K562 (cell line): Measurements from ENCODE around the gene RTL10. TPM values are rescaled to one million over a fixed set of nuclear protein-coding genes. Genes with fewer than 3 reads are reported as not detected.
A peak's percentile ranks its signal among the peaks of the same experiment; 100 is the strongest.

Experiments
- BRD4 ChIP-seq: fragments of 200-600 bp; sonication (generic); IDR thresholded peaks from 2 replicates; pipeline ENCODE4 v1.6.1; 2017; ENCODE audit warnings: inconsistent platforms
- ETV1 ChIP-seq: fragments of 450-650 bp; conservative IDR thresholded peaks from 2 replicates; pipeline ENCODE4 v1.6.1; 2016; ENCODE audit warnings: missing genetic modification characterization, control low read depth, low read depth, missing compliant biosample characterization
- HCFC1 ChIP-seq: IDR thresholded peaks from 2 replicates; pipeline ENCODE4 v1.6.1; 2012; ENCODE audit warnings: low read depth, low read length, improper control_type of control experiment
- ILF3 ChIP-seq: fragments of 450-650 bp; IDR thresholded peaks from 2 replicates; pipeline ENCODE4 v1.6.1; 2018; ENCODE audit warnings: antibody characterized with exemption, mild to moderate bottlenecking, moderate library complexity, borderline replicate concordance
- TBL1XR1 ChIP-seq, 2 experiments: IDR thresholded peaks; 2 replicates each; pipeline ENCODE4 v1.6.1; 2012; ENCODE audit warnings: improper control_type of control experiment in 2 of 2, low read length in 2 of 2, mild to moderate bottlenecking in 1 of 2
- ZNF124 ChIP-seq: sonication (generic); formaldehyde crosslinking; IDR thresholded peaks from 2 replicates; pipeline ENCODE4 v1.8.1; 2022; ENCODE audit warnings: missing genetic modification reagents
- ZNF668 ChIP-seq: fragments of 250-450 bp; sonication (Bioruptor Pico); IDR thresholded peaks from 2 replicates; pipeline ENCODE4 v1.8.0; 2022; ENCODE audit warnings: mild to moderate bottlenecking, inconsistent platforms
- polyA plus RNA-seq, 8 experiments: library from polyadenylated mRNA; depleted of rRNA in 4 of 8; stranded (reverse) in 5 of 8; unstranded in 3 of 8; fragments of >200 nt; fragmentation: Nextera tagmentation in 2 of 8; fragmentation: Illumina TruSeq in 1 of 8; extraction: Ambion mirVana in 2 of 8; extraction: Trizol in 1 of 8; gene quantifications; 2 replicates each; pipeline versions ENCODE4 v1.2.1 to v1.2.3, GENCODE V29; 2011 to 2014; ENCODE audit warnings: inconsistent platforms in 1 of 8, missing spikeins in 1 of 8
- total RNA-seq, 7 experiments: library from RNA; depleted of rRNA in 6 of 7; stranded (reverse); fragments of >200 nt in 6 of 7; fragmentation: Illumina TruSeq in 2 of 7; extraction: Trizol in 2 of 7; gene quantifications; 2 replicates each; pipeline versions ENCODE4 v1.2.1 to v1.2.3, GENCODE V29; 2011 to 2021; ENCODE audit warnings: low replicate concordance in 1 of 7
- TF ChIP-seq, protein P1 (sequence below): fragments of 250-450 bp; sonication (Bioruptor Pico); IDR thresholded peaks from 2 replicates; pipeline ENCODE4 v1.4.0; 2020; ENCODE audit warnings: mild to moderate bottlenecking, moderate library complexity
- TF ChIP-seq, protein P2 (sequence below): fragments of 450-650 bp; IDR thresholded peaks from one replicate; pipeline ENCODE4 v1.6.1; 2018; ENCODE audit warnings: mild to moderate bottlenecking, moderate library complexity; ENCODE audit not compliant: partially characterized antibody

Gene RTL10
- total and polyA plus RNA-seq, 9 of the 15 experiments (the other 6 are each of a cell fraction or from before 2014, with no cell fraction given) = 19.8 to 75.5 (median 32.5) TPM

DNA sequence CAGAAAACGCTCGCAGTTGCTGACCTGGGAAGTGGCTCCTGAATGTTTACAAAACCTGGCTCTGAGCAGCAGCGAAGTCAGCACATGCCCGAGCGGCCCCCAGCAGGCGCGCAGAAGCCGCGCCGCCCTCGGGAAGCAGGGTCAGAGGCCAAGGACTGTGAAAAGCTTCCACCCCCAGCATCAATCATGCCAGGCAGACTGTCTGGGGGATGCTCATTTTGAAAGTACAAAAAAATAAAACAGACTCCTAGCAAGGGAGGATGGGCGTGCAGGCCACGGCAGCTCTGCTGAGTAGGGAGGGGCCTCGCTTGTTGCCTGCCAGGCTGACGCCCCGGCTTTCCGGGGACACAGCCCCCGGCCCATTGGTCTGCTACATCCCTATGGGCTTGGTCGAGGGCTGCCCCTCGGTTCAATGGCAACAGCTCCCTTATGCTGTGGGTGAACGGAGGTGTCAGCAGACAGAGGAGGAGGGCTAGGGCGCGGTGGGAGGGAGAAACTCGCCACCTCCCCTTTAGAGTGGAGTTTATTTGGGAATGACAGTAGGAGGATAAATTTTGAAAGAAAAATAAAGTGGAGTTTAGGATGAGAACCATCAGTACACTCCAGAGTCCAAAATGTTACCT lies 37.7 kb upstream of the RTL10 start (continued):
- TF ChIP-seq ETV1 (tag) (no peak), ZNF124 (CRISPR knock-in tag) (no peak), TBL1XR1 (IDR thresholded peaks at IDR 0.05; ENCODE audit: low read length in 2 of 2) (0 out of 4 replicates have a peak, but pooled peaks of 1 of the 2 experiments have one; percentile 73), BRD4 (no peak), ILF3 (no peak), HCFC1 (0 out of 2 replicates have a peak, but pooled peaks have one; percentile 1), ZNF668 (CRISPR knock-in tag) (peak; percentile 73; the same call in 1 of the 2 replicates)
- TF ChIP-seq, protein P1, sequence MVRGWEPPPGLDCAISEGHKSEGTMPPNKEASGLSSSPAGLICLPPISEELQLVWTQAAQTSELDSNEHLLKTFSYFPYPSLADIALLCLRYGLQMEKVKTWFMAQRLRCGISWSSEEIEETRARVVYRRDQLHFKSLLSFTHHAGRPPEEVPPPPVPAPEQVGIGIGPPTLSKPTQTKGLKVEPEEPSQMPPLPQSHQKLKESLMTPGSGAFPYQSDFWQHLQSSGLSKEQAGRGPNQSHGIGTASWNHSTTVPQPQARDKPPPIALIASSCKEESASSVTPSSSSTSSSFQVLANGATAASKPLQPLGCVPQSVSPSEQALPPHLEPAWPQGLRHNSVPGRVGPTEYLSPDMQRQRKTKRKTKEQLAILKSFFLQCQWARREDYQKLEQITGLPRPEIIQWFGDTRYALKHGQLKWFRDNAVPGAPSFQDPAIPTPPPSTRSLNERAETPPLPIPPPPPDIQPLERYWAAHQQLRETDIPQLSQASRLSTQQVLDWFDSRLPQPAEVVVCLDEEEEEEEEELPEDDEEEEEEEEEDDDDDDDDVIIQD (CRISPR knock-in tag) = no peak
- TF ChIP-seq, protein P2, sequence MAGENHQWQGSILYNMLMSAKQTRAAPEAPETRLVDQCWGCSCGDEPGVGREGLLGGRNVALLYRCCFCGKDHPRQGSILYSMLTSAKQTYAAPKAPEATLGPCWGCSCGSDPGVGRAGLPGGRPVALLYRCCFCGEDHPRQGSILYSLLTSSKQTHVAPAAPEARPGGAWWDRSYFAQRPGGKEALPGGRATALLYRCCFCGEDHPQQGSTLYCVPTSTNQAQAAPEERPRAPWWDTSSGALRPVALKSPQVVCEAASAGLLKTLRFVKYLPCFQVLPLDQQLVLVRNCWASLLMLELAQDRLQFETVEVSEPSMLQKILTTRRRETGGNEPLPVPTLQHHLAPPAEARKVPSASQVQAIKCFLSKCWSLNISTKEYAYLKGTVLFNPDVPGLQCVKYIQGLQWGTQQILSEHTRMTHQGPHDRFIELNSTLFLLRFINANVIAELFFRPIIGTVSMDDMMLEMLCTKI = no peak
